K562 (cell line): ENCODE results near the gene RFWD3. TPM values are rescaled to one million over a fixed set of nuclear protein-coding genes. Genes with fewer than 3 reads are reported as not detected.

Source experiments
- ARID4B ChIP-seq: sonication (generic); formaldehyde crosslinking; IDR thresholded peaks from 2 replicates; pipeline ENCODE4 v1.8.0; 2022; ENCODE audit warnings: mild to moderate bottlenecking, missing genetic modification reagents
- ASH1L ChIP-seq: fragments of 450-650 bp; IDR thresholded peaks from 2 replicates; pipeline ENCODE4 v1.6.1; 2018; ENCODE audit warnings: borderline replicate concordance, mild to moderate bottlenecking, low read depth; ENCODE audit not compliant: partially characterized antibody
- ATF7 ChIP-seq: fragments of 450-650 bp; IDR thresholded peaks from 2 replicates; pipeline ENCODE4 v1.7.1; 2014; ENCODE audit warnings: mild to moderate bottlenecking, moderate library complexity
- CEBPZ ChIP-seq: fragments of 150-350 bp; IDR thresholded peaks from 2 replicates; pipeline ENCODE4 v1.6.1; 2014; ENCODE audit warnings: low read depth, mild to moderate bottlenecking, low read length, borderline replicate concordance
- GTF2B ChIP-seq: IDR thresholded peaks from 2 replicates; pipeline ENCODE4 v1.6.1; 2011; ENCODE audit not compliant: insufficient read length; ENCODE audit errors: extremely low read depth
- HNRNPUL1 ChIP-seq: fragments of 200-400 bp; formaldehyde crosslinking; IDR thresholded peaks from 2 replicates; pipeline ENCODE4 v1.6.1; 2017; ENCODE audit warnings: low read length
- JUND ChIP-seq, 2 experiments: IDR thresholded peaks; 2 replicates in 1 of 2; 3 replicates in 1 of 2; pipeline ENCODE4 v1.6.1; 2011; ENCODE audit warnings: borderline replicate concordance in 2 of 2, low read depth in 2 of 2, low read length in 2 of 2, improper control_type of control experiment in 1 of 2, missing biosample characterization in 1 of 2, missing genetic modification characterization in 1 of 2, missing genetic modification reagents in 1 of 2
- MCM2 ChIP-seq: fragments of 450-650 bp; IDR thresholded peaks from 2 replicates; pipeline ENCODE4 v1.6.1; 2017; ENCODE audit warnings: low read depth, mild to moderate bottlenecking
- NFATC3 ChIP-seq: fragments of 450-650 bp; IDR thresholded peaks from 2 replicates; pipeline ENCODE4 v1.6.1; 2017; ENCODE audit warnings: mild to moderate bottlenecking
- NFRKB ChIP-seq: fragments of 450-650 bp; IDR thresholded peaks from 2 replicates; pipeline ENCODE4 v1.6.1; 2016; ENCODE audit warnings: low read depth
- NR0B1 ChIP-seq: fragments of 450-650 bp; IDR thresholded peaks from one replicate; pipeline ENCODE4 v1.6.1; 2018; ENCODE audit warnings: mild to moderate bottlenecking, moderate library complexity; ENCODE audit not compliant: partially characterized antibody
- RFX7 ChIP-seq: fragments of 250-450 bp; sonication (Bioruptor Pico); IDR thresholded peaks from 2 replicates; pipeline ENCODE4 v1.5.1; 2021; ENCODE audit warnings: mild to moderate bottlenecking
- SAFB2 ChIP-seq: fragments of 200-400 bp; formaldehyde crosslinking; IDR thresholded peaks from 2 replicates; pipeline ENCODE4 v1.6.1; 2018; ENCODE audit warnings: borderline replicate concordance, low read length, low read depth, moderate library complexity; ENCODE audit not compliant: severe bottlenecking
- SIN3A ChIP-seq, 2 experiments: fragments of 150-350 bp in 1 of 2; IDR thresholded peaks; 2 replicates each; pipeline ENCODE4 v1.6.1; 2011 to 2016; ENCODE audit warnings: borderline replicate concordance in 2 of 2, low read depth in 2 of 2, low read length in 2 of 2, mild to moderate bottlenecking in 2 of 2, moderate library complexity in 2 of 2; ENCODE audit not compliant: control insufficient read depth in 1 of 2
- SMARCC2 ChIP-seq: fragments of 450-650 bp; IDR thresholded peaks from 2 replicates; pipeline ENCODE4 v1.6.1; 2017; ENCODE audit warnings: antibody characterized with exemption, moderate library complexity, mild to moderate bottlenecking, low read depth
- SRSF3 ChIP-seq: fragments of 200-400 bp; formaldehyde crosslinking; IDR thresholded peaks from 2 replicates; pipeline ENCODE4 v1.6.1; 2016; ENCODE audit warnings: mild to moderate bottlenecking, low read length, moderate library complexity; ENCODE audit not compliant: insufficient read depth
- TRIM24 ChIP-seq, 2 experiments: fragments of 450-650 bp; IDR thresholded peaks; 2 replicates each; pipeline ENCODE4 v1.6.1; 2016
- ZNF445 ChIP-seq: fragments of 250-450 bp; sonication (Bioruptor Pico); IDR thresholded peaks from 2 replicates; pipeline ENCODE4 v1.4.0; 2020; ENCODE audit warnings: low read depth, mild to moderate bottlenecking, moderate library complexity
- ZNF507 ChIP-seq: conservative IDR thresholded peaks from 2 replicates; pipeline ENCODE4 v1.6.1; 2017; ENCODE audit warnings: missing genetic modification characterization, missing compliant biosample characterization
- polyA plus RNA-seq, 8 experiments: library from polyadenylated mRNA; depleted of rRNA in 4 of 8; stranded (reverse) in 5 of 8; unstranded in 3 of 8; fragments of >200 nt; fragmentation: Nextera tagmentation in 2 of 8; fragmentation: Illumina TruSeq in 1 of 8; extraction: Ambion mirVana in 2 of 8; extraction: Trizol in 1 of 8; gene quantifications; 2 replicates each; pipeline versions ENCODE4 v1.2.1 to v1.2.3, GENCODE V29; 2011 to 2014; ENCODE audit warnings: inconsistent platforms in 1 of 8, missing spikeins in 1 of 8
- total RNA-seq, 7 experiments: library from RNA; depleted of rRNA in 6 of 7; stranded (reverse); fragments of >200 nt in 6 of 7; fragmentation: Illumina TruSeq in 2 of 7; extraction: Trizol in 2 of 7; gene quantifications; 2 replicates each; pipeline versions ENCODE4 v1.2.1 to v1.2.3, GENCODE V29; 2011 to 2021; ENCODE audit warnings: low replicate concordance in 1 of 7

The RFWD3 gene
- total and polyA plus RNA-seq, 9 of the 15 experiments (the other 6 are each of a cell fraction or from before 2014, with no cell fraction given), result 20.8 to 121 (median 79.0) TPM

- no peak for TF ChIP-seq SAFB2
- no peak for TF ChIP-seq GTF2B
- no peak for TF ChIP-seq NFRKB
- no peak for TF ChIP-seq HNRNPUL1
- TF ChIP-seq NFATC3, result no peak
- TF ChIP-seq ASH1L, result no peak
- no peak for TF ChIP-seq SMARCC2
- no peak for TF ChIP-seq SRSF3
- TF ChIP-seq MCM2, result no peak
- peak; percentile 51; the same call in 1 of the 2 replicates for TF ChIP-seq JUND (IDR thresholded peaks at IDR 0.05; ENCODE audit: borderline replicate concordance, low read depth, low read length)
- no peak for TF ChIP-seq JUND (tag; IDR thresholded peaks at IDR 0.05; ENCODE audit: borderline replicate concordance, low read depth, low read length)
- TF ChIP-seq ZNF445 (CRISPR knock-in tag), result no peak
- no peak for TF ChIP-seq RFX7 (CRISPR knock-in tag)
- TF ChIP-seq ATF7, result no peak
- no peak for TF ChIP-seq TRIM24 (IDR thresholded peaks at IDR 0.05)
- no peak for TF ChIP-seq ARID4B (CRISPR knock-in tag)
- TF ChIP-seq CEBPZ, result no peak
- no peak for TF ChIP-seq SIN3A (IDR thresholded peaks at IDR 0.05; ENCODE audit: borderline replicate concordance in 2 of 2, control insufficient read depth in 1 of 2, low read depth in 2 of 2, low read length in 2 of 2)
- no peak for TF ChIP-seq ZNF507 (tag)
- no peak for TF ChIP-seq NR0B1
These were observed 42.8 kb upstream of the RFWD3 start (continued) for GRCh38 chr16:74709441-74709877.
